ENCODE data around the gene CDC42SE1.

The CDC42SE1 gene

DNA sequence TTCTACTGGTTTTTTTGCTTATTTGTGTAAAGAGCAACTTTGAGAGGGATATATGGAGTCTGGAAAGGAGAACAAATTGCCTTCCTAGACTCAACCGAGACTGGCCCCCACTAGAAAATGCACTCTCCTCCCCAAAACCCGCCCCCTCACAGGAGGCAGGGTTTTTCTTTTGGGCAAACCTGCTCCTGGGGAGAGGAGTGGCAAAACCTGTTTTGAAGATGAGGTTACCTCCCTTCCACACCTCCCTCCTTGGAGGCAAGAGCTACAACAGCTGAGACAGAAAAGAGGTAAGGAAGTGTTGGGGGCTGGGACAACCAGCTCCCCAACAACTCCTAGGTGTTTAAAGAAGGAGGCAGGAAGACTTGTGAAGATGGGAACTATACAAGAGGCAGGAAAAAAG lies 23.1 kb downstream of the CDC42SE1 start, which contains the start of gene BNIPL:
TSS of gene BNIPL (plus strand) at position 231 of the 400 bp plus-strand sequence. CDS start at position 371, 140 bp downstream.
- H3K36me3 ChIP-seq (ENCODE audit: insufficient read depth), result no peaks in the 10 kb centered on the region
- no peaks in the 10 kb centered on the region for H3K27me3 ChIP-seq (ENCODE audit: insufficient read depth, low read depth)
- no peak within 1 kb of the TSS for H2AFZ ChIP-seq (ENCODE audit: low read depth)
- no peak within 1 kb of the TSS for H3K4me3 ChIP-seq (IDR thresholded peaks at IDR 0.05; ENCODE audit: insufficient read depth, low read depth, low read length)
- H3K4me1 ChIP-seq (ENCODE audit: low read depth, poor library complexity, severe bottlenecking), result no peaks in the 10 kb centered on the region
- no peaks in the 10 kb centered on the region for H3K79me2 ChIP-seq (ENCODE audit: insufficient read depth, low read depth)
- no peak for TF ChIP-seq CTCF (conservative IDR thresholded peaks at IDR 0.05; ENCODE audit: low read depth, low read length)
- H3K27ac ChIP-seq, result no peak within 1 kb of the TSS
- no peaks in the 10 kb centered on the region for H4K20me1 ChIP-seq (ENCODE audit: insufficient read depth)
- H3K4me2 ChIP-seq, result no peak within 1 kb of the TSS
- H3K9ac ChIP-seq, result no peak within 1 kb of the TSS

DNA sequence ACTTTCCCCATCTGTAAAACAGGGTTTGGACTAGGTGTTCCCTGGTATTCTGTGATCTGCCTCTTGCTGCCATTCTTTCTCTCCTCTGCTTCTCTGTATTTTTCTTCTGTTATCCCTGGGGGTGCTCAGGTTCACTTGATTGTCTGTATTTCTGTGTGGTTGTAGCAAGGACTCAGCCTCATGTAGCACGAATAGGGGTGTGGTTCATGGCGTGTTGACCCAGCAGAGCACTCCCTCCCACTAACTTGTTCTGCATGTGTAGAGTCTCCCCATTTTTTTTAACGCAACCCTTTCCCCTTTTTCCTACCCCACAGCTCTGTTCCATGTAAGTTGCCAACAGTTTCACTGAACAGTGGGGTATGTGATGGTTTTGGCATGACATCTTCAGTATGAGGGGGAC lies 24.3 kb downstream of the CDC42SE1 start:
- H3K4me3 ChIP-seq (IDR thresholded peaks at IDR 0.05; ENCODE audit: insufficient read depth, low read depth, low read length), result no peak overlapping the region
- no peak overlapping the region for H2AFZ ChIP-seq (ENCODE audit: low read depth)
- no peaks in the 10 kb centered on the region for H3K27me3 ChIP-seq (ENCODE audit: insufficient read depth, low read depth)
- H4K20me1 ChIP-seq (ENCODE audit: insufficient read depth), result no peaks in the 10 kb centered on the region
- no peaks in the 10 kb centered on the region for H3K36me3 ChIP-seq (ENCODE audit: insufficient read depth)
- no peak for TF ChIP-seq CTCF (conservative IDR thresholded peaks at IDR 0.05; ENCODE audit: low read depth, low read length)
- H3K27ac ChIP-seq, result no peak overlapping the region
- H3K9ac ChIP-seq, result no peak overlapping the region
- no peak overlapping the region for H3K4me2 ChIP-seq
- no peaks in the 10 kb centered on the region for H3K79me2 ChIP-seq (ENCODE audit: insufficient read depth, low read depth)
- H3K4me1 ChIP-seq (ENCODE audit: low read depth, poor library complexity, severe bottlenecking), result no peaks in the 10 kb centered on the region

DNA sequence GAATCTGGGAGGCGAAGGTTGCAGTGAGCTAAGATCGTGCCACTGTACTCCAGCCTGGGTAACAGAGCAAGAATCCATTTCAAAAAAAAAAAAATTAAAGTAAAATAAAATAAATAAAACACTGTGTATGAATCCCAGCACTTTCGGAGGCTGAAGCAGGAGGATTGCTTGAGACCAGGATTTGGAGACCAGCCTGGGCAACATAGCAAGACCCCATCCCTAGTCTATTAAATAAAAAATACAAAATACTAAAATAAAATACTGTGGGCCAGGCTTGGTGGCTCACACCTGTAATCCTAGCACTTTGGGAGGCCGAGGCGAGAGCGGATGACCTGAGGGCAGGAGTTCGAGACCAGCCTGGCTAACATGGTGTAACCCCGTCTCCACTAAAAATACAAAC lies 27.3 kb downstream of the CDC42SE1 start:
- TF ChIP-seq CTCF (conservative IDR thresholded peaks at IDR 0.05; ENCODE audit: low read depth, low read length), result no peak
- H3K4me2 ChIP-seq, result no peak overlapping the region
- no peaks in the 10 kb centered on the region for H3K36me3 ChIP-seq (ENCODE audit: insufficient read depth)

GRCh38 chr1:151026460-151026859 lies 33.0 kb downstream of the CDC42SE1 start:
- Histone ChIP-seq H3K79me2 (ENCODE audit: insufficient read depth, low read depth) (no peaks in the 10 kb centered on the region), H3K9ac (no peak overlapping the region), H3K27ac (no peak overlapping the region), H3K27me3 (ENCODE audit: insufficient read depth, low read depth) (no peaks in the 10 kb centered on the region), H3K36me3 (ENCODE audit: insufficient read depth) (no peaks in the 10 kb centered on the region), H3K4me2 (no peak overlapping the region), H3K4me1 (ENCODE audit: low read depth, poor library complexity, severe bottlenecking) (no peaks in the 10 kb centered on the region), H3K4me3 (IDR thresholded peaks at IDR 0.05; ENCODE audit: insufficient read depth, low read depth, low read length) (no peak overlapping the region), H4K20me1 (ENCODE audit: insufficient read depth) (no peaks in the 10 kb centered on the region), H2AFZ (ENCODE audit: low read depth) (no peak overlapping the region)
- TF ChIP-seq CTCF (conservative IDR thresholded peaks at IDR 0.05; ENCODE audit: low read depth, low read length), result no peak

More for the DNA sequence above, 27.3 kb downstream of the CDC42SE1 start:
- Histone ChIP-seq H4K20me1 (ENCODE audit: insufficient read depth) (no peaks in the 10 kb centered on the region), H3K4me1 (ENCODE audit: low read depth, poor library complexity, severe bottlenecking) (no peaks in the 10 kb centered on the region), H2AFZ (ENCODE audit: low read depth) (no peak overlapping the region), H3K27ac (no peak overlapping the region), H3K4me3 (IDR thresholded peaks at IDR 0.05; ENCODE audit: insufficient read depth, low read depth, low read length) (no peak overlapping the region), H3K79me2 (ENCODE audit: insufficient read depth, low read depth) (no peaks in the 10 kb centered on the region), H3K9ac (no peak overlapping the region), H3K27me3 (ENCODE audit: insufficient read depth, low read depth) (no peaks in the 10 kb centered on the region)
